AG09309 (cell line): Measurements from ENCODE around the gene NETO2.
"Not testable (repeated sequence)": the region's sequence is repeated elsewhere in the genome, so short reads cannot be mapped to it uniquely, and the experiment has no call there.

Source experiments
- DNase-seq: peaks from one replicate; pipeline ENCODE4 v3.0.0-alpha.2; 2010; ENCODE audit warnings: low read depth
- H3K4me3 ChIP-seq: 2 replicates; pipeline ENCODE4 v1.5.1; 2011; ENCODE audit warnings: mild to moderate bottlenecking, low read depth, low read length, moderate library complexity; ENCODE audit not compliant: control insufficient read depth
- CTCF ChIP-seq: IDR thresholded peaks from 2 replicates; pipeline ENCODE4 v1.5.1; 2011; ENCODE audit warnings: mild to moderate bottlenecking, low read depth, low read length, inconsistent platforms; ENCODE audit not compliant: insufficient read depth, control insufficient read depth; ENCODE audit errors: missing control alignments

The NETO2 gene

GRCh38 chr16:47143677-47144558 is at the start of gene NETO2:
TSS of gene NETO2 (minus strand) at chr16:47143945. CDS start at chr16:47143612, 333 bp downstream.
- H3K4me3 ChIP-seq = peak within 1 kb of the TSS; percentile 57
- no peak for DNase-seq
- peak; percentile 58 for TF ChIP-seq CTCF

GRCh38 chr16:47182318-47182717 is 38.6 kb upstream of the NETO2 start:
- no peak overlapping the region for H3K4me3 ChIP-seq
- TF ChIP-seq CTCF = no peak
- no peak for DNase-seq

GRCh38 chr16:47181066-47181465 is 37.3 kb upstream of the NETO2 start:
- DNase-seq, H3K4me3 ChIP-seq: not testable (repeated sequence)

- no peak for DNase-seq
- TF ChIP-seq CTCF = no peak
- no peak overlapping the region for H3K4me3 ChIP-seq
Observed at GRCh38 chr16:47180073-47180472, 36.3 kb upstream of the NETO2 start.

GRCh38 chr16:47175152-47175551 is 31.4 kb upstream of the NETO2 start:
- H3K4me3 ChIP-seq = no peak overlapping the region
- no peak for TF ChIP-seq CTCF
- DNase-seq = no peak

- DNase-seq = no peak
- no peak overlapping the region for H3K4me3 ChIP-seq
- no peak for TF ChIP-seq CTCF
Observed at GRCh38 chr16:47162670-47163420, 19.1 kb upstream of the NETO2 start.

GRCh38 chr16:47161464-47161863 is 17.7 kb upstream of the NETO2 start:
- H3K4me3 ChIP-seq = no peak overlapping the region
- no peak for DNase-seq
- no peak for TF ChIP-seq CTCF
